Limb (tissue), 2 donors: ENCODE measurements around the gene SPATS2.
"Not testable (repeated sequence)": the region's sequence is repeated elsewhere in the genome, so short reads cannot be mapped to it uniquely, and the experiment has no call there.

ENCODE experiments used
- DNase-seq, 2 donors: peaks; one replicate each; pipeline ENCODE4 v3.0.0-alpha.2; 2016; ENCODE audit errors: extremely low spot score in 2 of 2

Gene SPATS2

GRCh38 chr12:49349266-49349665 lies 18.0 kb upstream of the SPATS2 start:
- DNase-seq, result no peak

GRCh38 chr12:49352351-49352750 lies 14.9 kb upstream of the SPATS2 start:
- no peak for DNase-seq

GRCh38 chr12:49355913-49356312 lies 11.3 kb upstream of the SPATS2 start:
- no peak for DNase-seq

- DNase-seq, result no peak
Measured at GRCh38 chr12:49357103-49357678, 10.1 kb upstream of the SPATS2 start.

GRCh38 chr12:49358483-49359141 lies 8.7 kb upstream of the SPATS2 start:
- peak; percentile 53 to 78 for DNase-seq

GRCh38 chr12:49359671-49360070 lies 7.6 kb upstream of the SPATS2 start:
- DNase-seq, result no peak

- no peak for DNase-seq
Measured at GRCh38 chr12:49362077-49362476, 5.2 kb upstream of the SPATS2 start.

- DNase-seq, result no peak
Measured at GRCh38 chr12:49364989-49365388, 2.3 kb upstream of the SPATS2 start.

- DNase-seq, result no peak
Measured at GRCh38 chr12:49365542-49365941, 1.7 kb upstream of the SPATS2 start.

GRCh38 chr12:49366096-49366651 lies 1.1 kb upstream of the SPATS2 start:
- no peak for DNase-seq

GRCh38 chr12:49366652-49367380 lies 446 bp upstream of the SPATS2 start:
- DNase-seq, result peak; percentile 95 to 99

GRCh38 chr12:49368240-49368600 lies 958 bp downstream of the SPATS2 start:
- no peak for DNase-seq

GRCh38 chr12:49369411-49370145 lies 2.3 kb downstream of the SPATS2 start:
- peak; percentile 24 to 38 for DNase-seq

GRCh38 chr12:49370539-49370938 lies 3.3 kb downstream of the SPATS2 start:
- DNase-seq, result no peak

- DNase-seq, result no peak
Measured at GRCh38 chr12:49375406-49375805, 8.1 kb downstream of the SPATS2 start.

GRCh38 chr12:49377386-49377785 lies 10.1 kb downstream of the SPATS2 start:
- DNase-seq, result no peak

- DNase-seq, result not testable (repeated sequence)
Measured at GRCh38 chr12:49380184-49380583, 12.9 kb downstream of the SPATS2 start.

GRCh38 chr12:49388682-49389386 lies 21.6 kb downstream of the SPATS2 start:
- peak in 1 of 2 donors; percentile 35 for DNase-seq

GRCh38 chr12:49389387-49389703 lies 22.1 kb downstream of the SPATS2 start:
- no peak for DNase-seq

- DNase-seq, result no peak
Measured at GRCh38 chr12:49397000-49397399, 29.7 kb downstream of the SPATS2 start.

- DNase-seq, result no peak
Measured at GRCh38 chr12:49400304-49400703, 33.0 kb downstream of the SPATS2 start.
